AG20443 (cell line): ENCODE results near the gene SYT8.

Experiments
- DNase-seq: peaks from one replicate; pipeline ENCODE4 v3.0.0; 2012; ENCODE audit warnings: low spot score, mixed read lengths

SYT8 gene

GRCh38 chr11:1860108-1860507 is 25.3 kb downstream of the SYT8 start:
- no peak for DNase-seq

- no peak for DNase-seq
Measured at GRCh38 chr11:1861435-1862411, 26.9 kb downstream of the SYT8 start.

GRCh38 chr11:1862588-1863351 is 28.0 kb downstream of the SYT8 start:
- DNase-seq = no peak

- peak; percentile 98 for DNase-seq
Measured at GRCh38 chr11:1863352-1864216, 28.8 kb downstream of the SYT8 start.

- DNase-seq = no peak
Measured at GRCh38 chr11:1864231-1864630, 29.4 kb downstream of the SYT8 start.

GRCh38 chr11:1864831-1865665 is 30.3 kb downstream of the SYT8 start:
- DNase-seq = no peak

GRCh38 chr11:1866226-1866625 is 31.4 kb downstream of the SYT8 start:
- DNase-seq = no peak

GRCh38 chr11:1866776-1867175 is 32.0 kb downstream of the SYT8 start:
- no peak for DNase-seq

GRCh38 chr11:1867381-1867780 is 32.6 kb downstream of the SYT8 start:
- no peak for DNase-seq

GRCh38 chr11:1868056-1868635 is 33.4 kb downstream of the SYT8 start:
- no peak for DNase-seq

GRCh38 chr11:1868636-1869291 is 34.0 kb downstream of the SYT8 start:
- no peak for DNase-seq

GRCh38 chr11:1869427-1870325 is 34.9 kb downstream of the SYT8 start:
- peak; percentile 65 for DNase-seq

GRCh38 chr11:1870326-1870696 is 35.5 kb downstream of the SYT8 start:
- no peak for DNase-seq

GRCh38 chr11:1870721-1871466 is 36.1 kb downstream of the SYT8 start:
- peak; percentile 55 for DNase-seq

- DNase-seq = no peak
Measured at GRCh38 chr11:1871531-1871930, 36.7 kb downstream of the SYT8 start.

- DNase-seq = no peak
Measured at GRCh38 chr11:1872267-1872985, 37.6 kb downstream of the SYT8 start.

GRCh38 chr11:1873048-1873812 is 38.4 kb downstream of the SYT8 start:
- DNase-seq = no peak
